HG02852 (cell line): ENCODE data around the gene POU6F2.
"Not testable (repeated sequence)": the region's sequence is repeated elsewhere in the genome, so short reads cannot be mapped to it uniquely, and the experiment has no call there.

Experiments used
- ATAC-seq: cut with Tn5 transposase; IDR thresholded peaks from one replicate; pipeline ENCODE4 v1.9.1; 2021; ENCODE audit warnings: mild to moderate bottlenecking, moderate library complexity; ENCODE audit not compliant: unreplicated experiment

Gene POU6F2

GRCh38 chr7:39181398-39181797, 203.7 kb downstream of the POU6F2 start:
- ATAC-seq: no peak

- no peak for ATAC-seq
Observed at GRCh38 chr7:39183796-39184195, 206.1 kb downstream of the POU6F2 start.

- ATAC-seq: no peak
Observed at GRCh38 chr7:39184391-39184790, 206.7 kb downstream of the POU6F2 start.

GRCh38 chr7:39186131-39186530, 208.4 kb downstream of the POU6F2 start:
- ATAC-seq: no peak

GRCh38 chr7:39186671-39187070, 209.0 kb downstream of the POU6F2 start:
- ATAC-seq: no peak

GRCh38 chr7:39187130-39187529, 209.4 kb downstream of the POU6F2 start:
- no peak for ATAC-seq

- no peak for ATAC-seq
Observed at GRCh38 chr7:39192476-39192875, 214.8 kb downstream of the POU6F2 start.

GRCh38 chr7:39194388-39194787, 216.7 kb downstream of the POU6F2 start:
- not testable (repeated sequence) for ATAC-seq

- no peak for ATAC-seq
Observed at GRCh38 chr7:39195967-39196366, 218.3 kb downstream of the POU6F2 start.

GRCh38 chr7:39197831-39198230, 220.1 kb downstream of the POU6F2 start:
- ATAC-seq: no peak

GRCh38 chr7:39198556-39198955, 220.8 kb downstream of the POU6F2 start:
- ATAC-seq: no peak

- no peak for ATAC-seq
Observed at GRCh38 chr7:39199006-39199405, 221.3 kb downstream of the POU6F2 start.

- no peak for ATAC-seq
Observed at GRCh38 chr7:39199951-39200350, 222.2 kb downstream of the POU6F2 start.

GRCh38 chr7:39202041-39202440, 224.3 kb downstream of the POU6F2 start:
- no peak for ATAC-seq

- no peak for ATAC-seq
Observed at GRCh38 chr7:39210362-39210761, 232.7 kb downstream of the POU6F2 start.

GRCh38 chr7:39211581-39211980, 233.9 kb downstream of the POU6F2 start:
- ATAC-seq: no peak

GRCh38 chr7:39212876-39213275, 235.2 kb downstream of the POU6F2 start:
- no peak for ATAC-seq

GRCh38 chr7:39217783-39218182, 240.1 kb downstream of the POU6F2 start:
- ATAC-seq: no peak

GRCh38 chr7:39219869-39220268, 242.2 kb downstream of the POU6F2 start:
- ATAC-seq: no peak

GRCh38 chr7:39221901-39222300, 244.2 kb downstream of the POU6F2 start:
- ATAC-seq: no peak

- ATAC-seq: no peak
Observed at GRCh38 chr7:39228946-39229345, 251.2 kb downstream of the POU6F2 start.

- no peak for ATAC-seq
Observed at GRCh38 chr7:39233851-39234529, 256.3 kb downstream of the POU6F2 start.

GRCh38 chr7:39238234-39238869, 260.6 kb downstream of the POU6F2 start:
- no peak for ATAC-seq
